GM19468 (cell line): ENCODE results near the gene TMEM72.

Source experiments
- ATAC-seq: cut with Tn5 transposase; IDR thresholded peaks from one replicate; pipeline ENCODE4 v1.9.1; 2021; ENCODE audit warnings: mild to moderate bottlenecking, moderate library complexity, moderate number of reproducible peaks; ENCODE audit not compliant: unreplicated experiment; ENCODE audit errors: extremely low read depth

The TMEM72 gene

GRCh38 chr10:44975431-44976331 lies 64.5 kb downstream of the TMEM72 start:
- ATAC-seq, result no peak

- ATAC-seq, result no peak
Measured at GRCh38 chr10:44976352-44977198, 65.4 kb downstream of the TMEM72 start.

- ATAC-seq, result no peak
Measured at GRCh38 chr10:44977287-44978212, 66.4 kb downstream of the TMEM72 start.

- ATAC-seq, result no peak
Measured at GRCh38 chr10:44978213-44978569, 67.1 kb downstream of the TMEM72 start.

- ATAC-seq, result no peak
Measured at GRCh38 chr10:44978570-44979280, 67.6 kb downstream of the TMEM72 start, which contains the start of gene DEPP1. TSS of gene DEPP1 (minus strand) at chr10:44978809. CDS start at chr10:44978030, 779 bp downstream.

DNA sequence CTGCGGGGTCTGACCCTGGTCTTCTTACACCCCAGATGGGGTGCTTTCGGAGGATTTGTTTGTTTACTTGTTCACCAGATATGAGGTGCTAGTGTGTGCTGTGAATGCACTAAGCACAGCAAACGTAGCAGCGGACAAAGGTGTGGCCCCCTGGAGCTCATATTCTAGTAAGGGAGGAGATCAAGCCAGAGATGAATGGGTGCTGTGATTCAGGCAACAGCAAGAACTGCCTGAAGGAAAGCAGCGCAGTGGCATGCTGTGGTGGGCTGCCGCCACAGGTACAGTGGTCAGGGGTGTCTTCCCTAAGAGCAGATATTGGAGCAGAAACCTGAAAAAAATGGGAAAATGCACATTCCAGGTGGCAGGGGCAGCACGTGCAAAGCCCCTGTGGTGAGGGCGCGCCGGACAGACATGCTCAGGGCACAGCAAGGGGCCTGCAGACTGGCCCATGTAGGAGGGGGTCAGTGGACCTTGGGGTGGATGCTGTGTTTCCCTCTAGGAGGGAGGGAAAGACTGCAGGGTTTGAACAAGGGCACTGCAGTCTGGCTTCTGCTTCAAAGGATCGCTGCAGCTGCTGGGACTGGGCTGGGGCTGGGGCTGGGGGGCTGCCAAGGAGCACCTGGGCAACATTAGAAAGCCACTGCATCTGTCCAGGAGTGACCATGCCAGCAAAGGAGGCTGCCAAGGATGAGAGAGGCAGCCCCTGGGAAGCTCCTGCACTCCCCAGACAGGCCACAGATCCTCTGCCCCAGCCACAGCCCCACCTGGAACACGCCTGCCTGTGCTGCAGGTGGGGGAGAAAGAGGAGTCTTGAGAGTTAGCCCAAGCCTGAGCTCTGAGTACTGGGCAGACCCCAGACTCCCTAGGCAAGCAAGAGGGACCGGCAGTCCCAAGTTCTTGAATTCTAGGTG lies 68.4 kb downstream of the TMEM72 start:
- ATAC-seq, result no peak

GRCh38 chr10:44980309-44981171 lies 69.4 kb downstream of the TMEM72 start:
- ATAC-seq, result no peak

- peak; percentile 57 for ATAC-seq
Measured at GRCh38 chr10:44981172-44982113, 70.3 kb downstream of the TMEM72 start.

DNA sequence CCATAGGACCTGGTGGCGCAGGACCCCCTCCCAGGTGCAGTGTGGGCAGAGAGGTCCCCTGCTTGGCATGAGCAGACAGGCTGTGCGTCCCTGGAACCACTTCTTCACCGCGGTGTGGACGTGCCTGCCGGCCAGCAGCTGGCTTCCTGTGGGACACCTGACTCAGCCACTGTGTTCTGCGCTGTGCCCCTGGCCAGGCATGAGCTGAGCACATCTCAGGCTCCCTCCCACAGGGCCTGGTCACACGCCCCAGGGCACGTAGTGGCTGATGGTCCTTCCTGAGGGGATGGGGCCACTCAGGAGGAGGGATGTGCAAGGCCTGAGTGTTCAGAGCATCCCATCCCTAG lies 71.0 kb downstream of the TMEM72 start:
- no peak for ATAC-seq

DNA sequence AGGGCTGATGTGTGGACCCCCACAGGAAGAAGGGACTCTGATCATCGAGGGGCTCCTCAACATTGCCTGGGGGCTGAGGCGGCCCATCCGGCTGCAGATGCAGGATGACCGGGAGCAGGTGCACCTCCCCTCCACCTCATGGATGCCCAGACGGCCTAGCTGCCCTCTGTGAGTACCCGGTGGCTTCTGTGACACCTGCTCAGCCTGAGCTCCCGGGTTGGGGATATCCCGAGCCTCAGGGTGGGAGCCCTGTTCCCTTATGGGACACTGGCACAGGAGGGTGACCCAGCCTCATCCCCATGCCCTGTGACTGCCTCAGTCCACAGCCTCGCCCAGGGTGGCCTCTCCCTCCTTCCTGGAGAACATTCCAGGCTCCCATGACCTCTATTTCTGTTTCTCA lies 71.4 kb downstream of the TMEM72 start:
- ATAC-seq, result no peak

DNA sequence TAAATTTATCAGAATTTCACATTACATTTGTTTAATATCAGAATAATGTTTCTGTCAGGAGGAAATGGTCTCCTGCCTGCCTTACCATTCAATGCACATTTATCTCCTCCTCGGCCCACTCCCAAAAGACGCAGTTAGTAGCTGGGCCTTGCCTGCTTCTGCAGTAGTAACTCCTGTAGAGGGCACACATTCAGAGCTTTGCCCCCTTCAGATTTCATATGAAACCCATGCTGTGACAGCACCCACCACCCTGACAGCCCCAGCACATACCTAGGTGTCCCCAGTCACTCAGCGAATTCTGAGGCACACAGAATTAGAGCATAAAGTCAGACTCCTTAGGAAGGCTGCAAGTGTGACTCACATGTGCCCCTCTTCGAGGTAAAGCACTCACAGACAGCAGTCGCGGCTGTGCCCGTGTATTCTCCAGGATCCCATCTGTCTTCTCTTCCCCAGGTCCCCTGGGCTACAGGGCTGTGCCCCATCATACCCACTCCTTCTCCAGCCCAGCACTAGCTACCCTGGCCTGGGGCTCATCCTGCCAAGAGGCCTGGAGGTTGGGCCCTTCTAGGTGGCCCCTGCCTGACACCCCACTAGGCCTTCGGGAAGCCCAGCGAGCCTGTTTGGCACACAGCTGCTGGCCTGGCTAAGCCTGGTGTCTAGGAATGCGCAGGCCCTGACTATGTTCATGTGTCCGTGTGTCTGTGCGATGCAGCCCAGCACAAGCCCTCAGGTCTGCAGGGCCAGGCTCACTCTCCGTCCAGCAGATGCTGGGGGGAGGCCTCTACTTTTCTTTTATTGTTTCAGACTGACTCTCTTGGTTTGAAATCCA lies 72.1 kb downstream of the TMEM72 start:
- no peak for ATAC-seq

DNA sequence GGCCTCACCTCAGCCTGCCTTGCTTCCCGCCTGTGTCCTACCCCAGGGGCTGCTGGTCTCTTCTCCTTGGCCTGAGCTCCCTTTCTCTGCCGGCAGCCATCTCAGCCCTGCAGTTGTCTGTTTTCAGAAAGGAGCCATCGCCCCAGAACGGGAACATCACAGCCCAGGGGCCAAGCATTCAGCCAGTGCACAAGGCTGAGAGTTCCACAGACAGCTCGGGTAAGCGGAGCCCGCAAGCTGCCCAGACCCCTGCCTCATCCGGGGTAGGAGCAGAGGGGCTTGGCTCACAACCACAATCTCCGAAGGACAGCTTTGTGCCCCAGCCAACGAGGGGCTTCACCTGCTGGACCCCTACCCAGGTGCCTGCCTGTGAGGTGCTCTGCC lies 72.8 kb downstream of the TMEM72 start:
- ATAC-seq, result no peak

DNA sequence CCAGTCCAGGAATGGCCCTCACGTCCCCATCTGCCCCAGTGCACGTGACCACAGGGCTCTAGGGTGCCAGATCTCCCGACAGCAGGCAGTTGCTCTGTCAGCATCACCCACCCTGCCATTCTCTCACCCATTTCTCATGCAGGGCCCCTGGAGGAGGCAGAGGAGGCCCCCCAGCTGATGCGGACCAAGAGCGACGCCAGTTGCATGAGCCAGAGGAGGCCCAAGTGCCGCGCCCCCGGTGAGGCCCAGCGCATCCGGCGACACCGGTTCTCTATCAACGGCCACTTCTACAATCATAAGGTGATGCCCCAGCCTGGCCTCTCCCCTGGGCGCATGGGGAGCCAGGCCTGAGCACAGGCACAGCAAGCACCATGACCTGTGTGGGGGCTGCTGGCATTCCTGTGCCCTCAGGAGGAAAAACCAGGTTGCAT lies 73.5 kb downstream of the TMEM72 start:
- no peak for ATAC-seq

GRCh38 chr10:44985175-44985681 lies 74.1 kb downstream of the TMEM72 start:
- ATAC-seq, result no peak

DNA sequence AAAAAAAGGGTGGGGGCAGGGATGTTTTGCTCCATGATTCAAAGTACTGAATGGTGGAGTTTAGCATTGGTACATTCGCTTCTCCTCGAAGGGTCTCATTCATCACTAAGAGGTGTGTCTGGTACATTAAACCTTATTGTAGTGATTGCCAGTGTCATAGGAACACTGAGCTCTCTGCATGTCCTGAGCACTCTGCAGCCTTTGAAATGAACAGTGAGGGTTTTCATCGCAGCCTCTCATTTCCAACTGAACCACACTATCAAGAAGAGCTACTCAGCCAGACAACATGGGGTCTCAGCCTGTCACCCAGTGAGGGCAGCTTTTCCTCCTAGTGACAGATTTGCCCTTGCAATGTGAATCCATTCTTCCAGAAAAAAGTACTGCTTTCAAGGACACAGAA lies 75.0 kb downstream of the TMEM72 start:
- ATAC-seq, result no peak
